B cell (primary cell): ENCODE results near the gene TOLLIP. TPM values are rescaled to one million over a fixed set of nuclear protein-coding genes. Genes with fewer than 3 reads are reported as not detected.

Experiments used
- ATAC-seq: fragments of 200-7000 bp; cut with Tn5 transposase; one replicate; pipeline ENCODE4 v1.10.0; 2021; ENCODE audit warnings: low read depth, mild to moderate bottlenecking, moderate number of reproducible peaks, moderate library complexity
- CTCF ChIA-PET: fragments of 350-600 bp; sonication (Branson Sonifier 250); formaldehyde crosslinking; loops from one replicate; lab custom pipeline; 2021; ENCODE audit warnings: antibody characterized with exemption, inconsistent platforms; lab: Charles Lee
- POLR2A ChIA-PET: fragments of 350-600 bp; sonication (Branson Sonifier 250); formaldehyde crosslinking; loops from one replicate; lab custom pipeline; 2021; ENCODE audit warnings: antibody characterized with exemption; lab: Charles Lee
- DNase-seq: peaks from one replicate; pipeline ENCODE4 v3.0.0; 2013
- H2AFZ ChIP-seq: 2 replicates; pipeline ENCODE4 v1.6.1; 2012; ENCODE audit warnings: mild to moderate bottlenecking, low read depth, low read length; ENCODE audit not compliant: insufficient read depth, poor library complexity, severe bottlenecking
- H3K27ac ChIP-seq, 2 donors: 1 replicate in 1 of 2; 2 replicates in 1 of 2; pipeline ENCODE4 v1.5.1; 2012 to 2013; ENCODE audit warnings: low read length in 2 of 2, mild to moderate bottlenecking in 2 of 2, moderate library complexity in 1 of 2
- H3K27me3 ChIP-seq, 4 experiments: fragments of 200-600 bp in 1 of 4; sonication (generic) in 1 of 4; replicated peaks in 1 of 4; 1 replicate in 2 of 4; 2 replicates in 2 of 4; pipeline versions ENCODE4 v1.6.1 to v1.7.0; 2013 to 2016; ENCODE audit warnings: low read length in 3 of 4, mild to moderate bottlenecking in 2 of 4, mixed read lengths in 1 of 4, moderate library complexity in 1 of 4; ENCODE audit not compliant: insufficient read depth in 4 of 4, control insufficient read depth in 3 of 4; ENCODE audit errors: control extremely low read depth in 1 of 4
- H3K36me3 ChIP-seq, 2 experiments: replicated peaks in 1 of 2; 1 replicate in 1 of 2; 2 replicates in 1 of 2; pipeline versions ENCODE4 v1.6.1 to v1.7.1; 2013; ENCODE audit warnings: low read length in 1 of 2; ENCODE audit not compliant: insufficient read depth in 2 of 2, control insufficient read depth in 1 of 2; ENCODE audit errors: control extremely low read depth in 1 of 2, extremely low read depth in 1 of 2
- H3K4me1 ChIP-seq, 2 donors: fragments of 200-600 bp in 1 of 2; sonication (generic) in 1 of 2; 1 replicate in 1 of 2; 2 replicates in 1 of 2; pipeline versions ENCODE4 v1.5.1 to v1.6.1; 2013 to 2017; ENCODE audit warnings: low read length in 2 of 2; ENCODE audit not compliant: control insufficient read depth in 2 of 2, insufficient read depth in 2 of 2
- H3K4me2 ChIP-seq: replicated peaks from 2 replicates; pipeline ENCODE3; 2012; ENCODE audit warnings: mild to moderate bottlenecking, low read depth, low read length; ENCODE audit not compliant: poor library complexity, severe bottlenecking
- H3K4me3 ChIP-seq, 5 experiments: fragments of 200-600 bp in 1 of 5; sonication (generic) in 1 of 5; 1 replicate in 3 of 5; 2 replicates in 2 of 5; pipeline versions ENCODE4 v1.5.1 to v1.7.0; 2011 to 2016; ENCODE audit warnings: low read length in 4 of 5, mild to moderate bottlenecking in 4 of 5, low read depth in 2 of 5, control low read depth in 1 of 5, moderate library complexity in 1 of 5; ENCODE audit not compliant: insufficient read depth in 1 of 5; ENCODE audit errors: control extremely low read depth in 1 of 5, extremely low read depth in 1 of 5
- H3K79me2 ChIP-seq: fragments of 200-600 bp; sonication (generic); one replicate; pipeline ENCODE4 v1.6.0; 2016; ENCODE audit warnings: low read length; ENCODE audit not compliant: control insufficient read depth, insufficient read depth
- H3K9ac ChIP-seq: fragments of 200-600 bp; sonication (generic); 2 replicates; pipeline ENCODE4 v1.6.1; 2017; ENCODE audit warnings: mild to moderate bottlenecking, low read length, moderate library complexity
- H3K9me3 ChIP-seq, 3 donors: one replicate each; pipeline versions ENCODE4 v1.6.1 to v1.7.1; 2013; ENCODE audit warnings: low read length in 2 of 3; ENCODE audit not compliant: control insufficient read depth in 2 of 3, insufficient read depth in 1 of 3; ENCODE audit errors: control extremely low read depth in 1 of 3
- H4K20me1 ChIP-seq: 2 replicates; pipeline ENCODE4 v1.6.0; 2012; ENCODE audit warnings: mild to moderate bottlenecking, low read length; ENCODE audit not compliant: insufficient read depth, control insufficient read depth, poor library complexity, severe bottlenecking
- H3K27ac Mint-ChIP-seq: one replicate; pipeline ENCODE4 v1.8.0; 2021; ENCODE audit warnings: mixed read lengths
- H3K27me3 Mint-ChIP-seq: one replicate; pipeline ENCODE4 v1.8.0; 2021; ENCODE audit warnings: mixed read lengths
- H3K4me1 Mint-ChIP-seq: one replicate; pipeline ENCODE4 v1.8.0; 2021; ENCODE audit warnings: mixed read lengths
- H3K4me3 Mint-ChIP-seq: one replicate; pipeline ENCODE4 v1.8.0; 2021; ENCODE audit warnings: mixed read lengths
- H3K9me3 Mint-ChIP-seq: one replicate; pipeline ENCODE4 v1.8.0; 2022; ENCODE audit warnings: mixed read lengths; ENCODE audit not compliant: insufficient read depth
- WGBS: methylation state at CpG from one replicate; pipeline ENCODE4 v1.1.5; 2013; ENCODE audit warnings: missing lambda C conversion rate; ENCODE audit not compliant: insufficient coverage; 5-methylcytosine and 5-hydroxymethylcytosine counted together
- intact Hi-C: fragments of 100-400 bp; cut with micrococcal nuclease; formaldehyde crosslinking; loops from one replicate; pipeline ENCODE4 v1.10.0; 2022
- polyA plus RNA-seq: library from polyadenylated mRNA; depleted of rRNA; stranded (reverse); fragments of >200 nt; gene quantifications from 2 replicates; pipeline ENCODE4 v1.2.3, GENCODE V29; 2012
- total RNA-seq, 2 donors: library from RNA; stranded (reverse); fragments of 120-200 nt in 1 of 2; gene quantifications; 1 replicate in 1 of 2; 2 replicates in 1 of 2; pipeline versions ENCODE4 v1.2.3 to v1.2.4, GENCODE V29; 2013 to 2022
- TF ChIP-seq, protein P1 (sequence below): fragments of 200-600 bp; IDR thresholded peaks from one replicate; pipeline ENCODE4 v1.8.0; 2022; ENCODE audit warnings: antibody characterized with exemption, mild to moderate bottlenecking

TOLLIP gene
- total and polyA plus RNA-seq, 2 donors (not counting 1 experiment from before 2014, with no cell fraction given), result 34.7 to 52.5 TPM

DNA sequence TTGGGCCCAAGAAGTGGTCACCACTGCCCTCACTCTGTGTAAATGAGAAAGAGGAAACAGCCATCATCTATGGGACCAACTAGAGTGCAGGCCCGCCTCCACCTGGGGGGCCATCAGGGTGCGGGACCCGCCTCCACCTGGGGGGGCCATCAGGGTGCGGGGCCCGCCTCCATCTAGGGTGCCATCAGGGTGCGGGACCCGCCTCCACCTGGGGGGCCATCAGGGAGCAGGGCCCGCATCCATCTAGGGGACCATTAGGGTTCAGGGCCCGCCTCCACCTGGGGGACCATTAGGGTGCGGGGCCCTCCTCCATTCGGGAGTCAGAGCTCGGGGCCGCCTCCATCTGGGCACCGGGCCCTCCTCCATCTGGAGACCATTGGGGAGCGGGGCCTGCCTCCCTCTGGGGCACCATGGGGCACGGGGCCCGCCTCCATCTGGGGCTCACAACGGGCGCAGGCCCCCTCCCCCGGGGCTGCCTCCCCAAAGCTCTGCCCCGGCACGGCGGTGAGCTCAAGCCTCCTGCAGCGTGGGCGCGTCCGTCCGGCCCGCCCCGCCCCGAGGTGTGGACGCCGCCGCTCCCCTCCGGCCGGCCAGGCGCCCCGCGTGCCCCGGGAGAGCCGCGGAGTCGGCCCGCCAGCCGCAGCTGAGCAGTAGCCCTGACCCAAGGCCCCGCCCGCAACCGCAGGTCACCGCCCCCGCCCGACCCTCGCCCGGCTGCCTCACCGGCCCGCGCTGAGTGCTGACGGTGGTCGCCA lies 512 bp downstream of the TOLLIP start:
- Histone ChIP-seq H2AFZ (peak overlapping the region; percentile 68), H3K9me3 (peaks cover 0 to 16% (median 13%) of the 10 kb centered on the region in 3 donors), H3K4me3 (peak overlapping the region in 4 of 5 experiments; percentile 57 to 71 (median 67)), H4K20me1 (peaks cover 51% of the 10 kb centered on the region), H3K79me2 (peaks cover 53% of the 10 kb centered on the region), H3K36me3 (peaks cover 0 to 11% of the 10 kb centered on the region in 2 experiments), H3K27me3 (no peaks in the 10 kb centered on the region), H3K27ac (peak overlapping the region; percentile 27 to 87), H3K4me2 (peak overlapping the region; percentile 91), H3K9ac (peak overlapping the region; percentile 72), H3K4me1 (peaks cover 48 to 53% of the 10 kb centered on the region in 2 donors)
- peaks cover 60% of the 10 kb centered on the region for H3K4me1 Mint-ChIP-seq
- WGBS, result 2% methylated on average over 58 of the region's 58 CpGs
- H3K27me3 Mint-ChIP-seq, result no peaks in the 10 kb centered on the region
- POLR2A ChIA-PET, result interaction anchor here (1.7 kb wide), 1 partner anchor 75 kb away, joined by 15 read pairs; no protein-coding TSS in a partner anchor
- H3K27ac Mint-ChIP-seq, result peak overlapping the region; percentile 94
- peak; percentile 31 for ATAC-seq
- no peaks in the 10 kb centered on the region for H3K9me3 Mint-ChIP-seq
- TF ChIP-seq, protein P1, sequence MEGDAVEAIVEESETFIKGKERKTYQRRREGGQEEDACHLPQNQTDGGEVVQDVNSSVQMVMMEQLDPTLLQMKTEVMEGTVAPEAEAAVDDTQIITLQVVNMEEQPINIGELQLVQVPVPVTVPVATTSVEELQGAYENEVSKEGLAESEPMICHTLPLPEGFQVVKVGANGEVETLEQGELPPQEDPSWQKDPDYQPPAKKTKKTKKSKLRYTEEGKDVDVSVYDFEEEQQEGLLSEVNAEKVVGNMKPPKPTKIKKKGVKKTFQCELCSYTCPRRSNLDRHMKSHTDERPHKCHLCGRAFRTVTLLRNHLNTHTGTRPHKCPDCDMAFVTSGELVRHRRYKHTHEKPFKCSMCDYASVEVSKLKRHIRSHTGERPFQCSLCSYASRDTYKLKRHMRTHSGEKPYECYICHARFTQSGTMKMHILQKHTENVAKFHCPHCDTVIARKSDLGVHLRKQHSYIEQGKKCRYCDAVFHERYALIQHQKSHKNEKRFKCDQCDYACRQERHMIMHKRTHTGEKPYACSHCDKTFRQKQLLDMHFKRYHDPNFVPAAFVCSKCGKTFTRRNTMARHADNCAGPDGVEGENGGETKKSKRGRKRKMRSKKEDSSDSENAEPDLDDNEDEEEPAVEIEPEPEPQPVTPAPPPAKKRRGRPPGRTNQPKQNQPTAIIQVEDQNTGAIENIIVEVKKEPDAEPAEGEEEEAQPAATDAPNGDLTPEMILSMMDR, result no peak
- DNase-seq, result no peak
- intact Hi-C loops, result loop anchor here (1.0 to 5.0 kb wide), 5 partner anchors 27 to 772 kb away; partner anchors contain the start of genes BRSK2, HRAS and LRRC56
- peak overlapping the region; percentile 83 for H3K4me3 Mint-ChIP-seq
- CTCF ChIA-PET, result interaction anchor here (0.8 to 4.8 kb wide), 6 partner anchors 12 to 266 kb away, joined by 3 to 31 read pairs (median 3); partner anchors contain the start of gene BRSK2
